Lower leg skin (tissue), 3 donors: ENCODE results near the gene CPHXL2.

Experiments
- CTCF ChIP-seq, 3 donors: fragments of 450-650 bp; IDR thresholded peaks; one replicate each; pipeline ENCODE4 v1.5.1; 2016; ENCODE audit warnings: antibody characterized with exemption in 3 of 3, mild to moderate bottlenecking in 3 of 3, moderate library complexity in 2 of 3
- POLR2A ChIP-seq, 2 donors: fragments of 450-650 bp; IDR thresholded peaks; one replicate each; pipeline ENCODE4 v1.6.1; 2016 to 2017; ENCODE audit warnings: antibody characterized with exemption in 2 of 2, mild to moderate bottlenecking in 1 of 2, moderate library complexity in 1 of 2

DNA sequence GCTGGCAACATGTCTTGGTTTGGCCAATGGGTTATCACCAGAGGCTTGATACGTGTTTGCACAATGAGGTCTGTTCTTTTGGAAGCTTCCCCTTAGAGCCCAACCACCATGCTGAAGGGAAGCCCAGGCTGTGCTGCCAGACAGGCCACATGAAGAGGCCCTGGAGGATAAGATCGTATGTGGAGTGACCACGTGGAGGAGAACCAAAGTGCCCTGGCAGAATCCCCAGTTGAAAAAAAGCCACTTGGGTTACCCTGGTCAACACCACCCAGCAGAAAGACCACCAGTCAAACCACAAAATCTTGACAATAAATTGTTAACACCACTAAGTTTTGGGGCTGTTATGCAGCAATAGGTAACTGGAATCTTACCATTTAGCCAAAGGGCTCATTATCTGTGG lies 46.8 kb downstream of the CPHXL2 start:
- TF ChIP-seq POLR2A (IDR thresholded peaks at IDR 0.05): no peak
- no peak for TF ChIP-seq CTCF (IDR thresholded peaks at IDR 0.05)
